Activated CD4-positive, CD25-positive, alpha-beta regulatory T cell (primary cell): ENCODE measurements around the gene OR5M11.
"Not testable (repeated sequence)": the region's sequence is repeated elsewhere in the genome, so short reads cannot be mapped to it uniquely, and the experiment has no call there.

Experiments
- DNase-seq, 4 experiments: peaks; one replicate each; lab custom pipeline; 2025; lab: John Stamatoyannopoulos, UW

The OR5M11 gene

GRCh38 chr11:56543157-56543556, at the start of gene OR5M11:
OR5M11 (minus strand) TSS chr11:56543257; CDS start chr11:56543257, 0 bp downstream.
- DNase-seq, result no peak

GRCh38 chr11:56592088-56592717, 49.1 kb upstream of the OR5M11 start:
- not testable (repeated sequence) for DNase-seq

GRCh38 chr11:56577621-56578020, 34.6 kb upstream of the OR5M11 start, which contains the start of gene OR5M10:
OR5M10 (minus strand) TSS chr11:56577721; CDS start chr11:56577721, 0 bp downstream.
- no peak for DNase-seq

GRCh38 chr11:56558574-56558973, 15.5 kb upstream of the OR5M11 start:
- no peak for DNase-seq

- not testable (repeated sequence) for DNase-seq
Observed at GRCh38 chr11:56554691-56555090, 11.6 kb upstream of the OR5M11 start.

GRCh38 chr11:56545531-56545930, 2.5 kb upstream of the OR5M11 start:
- no peak for DNase-seq

- no peak for DNase-seq
Observed at GRCh38 chr11:56543739-56544138, 682 bp upstream of the OR5M11 start.

GRCh38 chr11:56533054-56533740, 9.9 kb downstream of the OR5M11 start:
- DNase-seq, result no peak

- DNase-seq, result no peak
Observed at GRCh38 chr11:56531856-56532255, 11.2 kb downstream of the OR5M11 start.

GRCh38 chr11:56522008-56522407, 21.0 kb downstream of the OR5M11 start:
- DNase-seq, result no peak

- DNase-seq, result no peak
Observed at GRCh38 chr11:56513280-56513679, 29.8 kb downstream of the OR5M11 start.

- no peak for DNase-seq
Observed at GRCh38 chr11:56509439-56509838, 33.6 kb downstream of the OR5M11 start.

GRCh38 chr11:56497010-56497409, 46.0 kb downstream of the OR5M11 start:
- no peak for DNase-seq

- no peak for DNase-seq
Observed at GRCh38 chr11:56495117-56495516, 47.9 kb downstream of the OR5M11 start.
